Measurements from ENCODE around the gene GOLGB1. TPM values are rescaled to one million over a fixed set of nuclear protein-coding genes. Genes with fewer than 3 reads are reported as not detected.

Gene GOLGB1
- total RNA-seq, 1 experiment from 2014 or later, result 26.5 TPM

Small RNAs within 50 kb of the gene (small RNA-seq; reads per million reads assigned to genes)
- not detected for gene RNU4-62P

Other genes with a start within 250 kb of the GOLGB1 start
- gene POLQ, start 203.8 kb downstream of the GOLGB1 start, total RNA-seq (2014; rRNA removed; shearing (Covaris generic); ENCODE audit: low replicate concordance), result 9.5 and 10.0 TPM in 2 replicates
- not detected in 2 replicates for gene ARGFX, start 181.8 kb downstream of the GOLGB1 start, total RNA-seq (2014; rRNA removed; shearing (Covaris generic); ENCODE audit: low replicate concordance)
- gene FBXO40, start 156.4 kb downstream of the GOLGB1 start, total RNA-seq (2014; rRNA removed; shearing (Covaris generic); ENCODE audit: low replicate concordance), result not detected in 2 replicates
- gene HCLS1, start 88.8 kb downstream of the GOLGB1 start, total RNA-seq (2014; rRNA removed; shearing (Covaris generic); ENCODE audit: low replicate concordance), result 203 and 339 TPM in 2 replicates
- 56.3 and 62.8 TPM in 2 replicates for gene IQCB1, start 85.3 kb upstream of the GOLGB1 start, total RNA-seq (2014; rRNA removed; shearing (Covaris generic); ENCODE audit: low replicate concordance)
- 60.6 and 62.2 TPM in 2 replicates for gene EAF2, start 85.5 kb upstream of the GOLGB1 start, total RNA-seq (2014; rRNA removed; shearing (Covaris generic); ENCODE audit: low replicate concordance)
- gene SLC15A2, start 144.7 kb upstream of the GOLGB1 start, total RNA-seq (2014; rRNA removed; shearing (Covaris generic); ENCODE audit: low replicate concordance), result 5.6 and 17.3 TPM in 2 replicates